Right kidney (tissue), 9 donors: ENCODE results near the gene SLC22A7.

Experiments
- DNase-seq: peaks from one replicate; pipeline ENCODE4 v3.0.0-alpha.2; 2016
- long read RNA-seq, 8 donors: transcript quantifications; one replicate each; lab custom pipeline, GENCODE V29; 2026

SLC22A7 gene
- long read RNA-seq, donor 1: 0 reads
- long read RNA-seq, donor 2: 0 reads
- long read RNA-seq, donor 3: 0 reads
- long read RNA-seq, donor 4: 0 reads
- long read RNA-seq, donor 5, partial matches to known transcripts: 5 of 5 reads
- long read RNA-seq, donor 5, other reads (novel, unspliced or antisense): 0 of 5 reads
- long read RNA-seq, donor 6: 0 reads
- long read RNA-seq, donor 7: 0 reads
- long read RNA-seq, donor 8: 0 reads

- no peak for DNase-seq
Observed at GRCh38 chr6:43297644-43298564, at the start of gene SLC22A7. Gene SLC22A7, plus strand, starts transcription at chr6:43298260. Its CDS starts 99 bp downstream, at chr6:43298359.

- no peak for DNase-seq
Observed at GRCh38 chr6:43248791-43249190, 49.3 kb upstream of the SLC22A7 start.

- no peak for DNase-seq
Observed at GRCh38 chr6:43250992-43251373, 47.1 kb upstream of the SLC22A7 start.

- DNase-seq: no peak
Observed at GRCh38 chr6:43253401-43253800, 44.7 kb upstream of the SLC22A7 start.

GRCh38 chr6:43254138-43254817, 43.8 kb upstream of the SLC22A7 start:
- DNase-seq: no peak

GRCh38 chr6:43254846-43255245, 43.2 kb upstream of the SLC22A7 start:
- no peak for DNase-seq

- no peak for DNase-seq
Observed at GRCh38 chr6:43255408-43256054, 42.5 kb upstream of the SLC22A7 start.

- no peak for DNase-seq
Observed at GRCh38 chr6:43256670-43257366, 41.2 kb upstream of the SLC22A7 start.

- DNase-seq: no peak
Observed at GRCh38 chr6:43257367-43258145, 40.5 kb upstream of the SLC22A7 start.

- DNase-seq: no peak
Observed at GRCh38 chr6:43258180-43258579, 39.9 kb upstream of the SLC22A7 start.

- DNase-seq: no peak
Observed at GRCh38 chr6:43258807-43259686, 39.0 kb upstream of the SLC22A7 start.

GRCh38 chr6:43260791-43261190, 37.3 kb upstream of the SLC22A7 start:
- DNase-seq: no peak

- no peak for DNase-seq
Observed at GRCh38 chr6:43261198-43261597, 36.9 kb upstream of the SLC22A7 start.

GRCh38 chr6:43262000-43262779, 35.9 kb upstream of the SLC22A7 start:
- no peak for DNase-seq

GRCh38 chr6:43262780-43263313, 35.2 kb upstream of the SLC22A7 start:
- no peak for DNase-seq

GRCh38 chr6:43263314-43264178, 34.5 kb upstream of the SLC22A7 start:
- DNase-seq: no peak

- DNase-seq: no peak
Observed at GRCh38 chr6:43264599-43265145, 33.4 kb upstream of the SLC22A7 start.

GRCh38 chr6:43265564-43265963, 32.5 kb upstream of the SLC22A7 start:
- DNase-seq: no peak
